A549 (cell line): ENCODE results near the gene PI16. TPM values are rescaled to one million over a fixed set of nuclear protein-coding genes. Genes with fewer than 3 reads are reported as not detected.

Experiments
- ATAC-seq, 2 experiments: fragments of 200-7000 bp in 1 of 2; fragments of >200 bp in 1 of 2; cut with Nextera tagmentation in 1 of 2; cut with Tn5 transposase in 1 of 2; 3 replicates each; pipeline versions ENCODE4 v1.8.0 to v1.9.1; 2018 to 2020; ENCODE audit warnings: mild to moderate bottlenecking in 1 of 2, moderate library complexity in 1 of 2
- CTCF ChIA-PET: fragments of 300-600 bp; sonication (Branson Sonifier 250); formaldehyde crosslinking; extraction: SDS; loops from one replicate; lab custom pipeline; 2021; ENCODE audit warnings: antibody characterized with exemption, inconsistent platforms; lab: Yijun Ruan, JAX
- POLR2A ChIA-PET: fragments of 350-600 bp; formaldehyde crosslinking; extraction: SDS; loops from one replicate; lab custom pipeline; 2021; ENCODE audit warnings: antibody characterized with exemption, inconsistent platforms; lab: Yijun Ruan, JAX
- DNase-seq, 2 experiments: peaks; one replicate each; pipeline versions ENCODE4 v3.0.0 to v3.0.0-alpha.2; 2011 to 2016; ENCODE audit warnings: low read depth in 1 of 2, low spot score in 1 of 2
- FAIRE-seq: peaks from 2 replicates; lab custom pipeline; 2011; peaks lifted over from hg19 to GRCh38; lab: Jason Lieb, UNC
- H3K27ac ChIP-seq, 2 experiments: fragments of >200 bp; sonication (Bioruptor Twin); formaldehyde crosslinking; 3 replicates each; pipeline ENCODE4 v1.5.1; 2016 to 2017
- H3K4me1 ChIP-seq: fragments of >200 bp; sonication (Bioruptor Twin); formaldehyde crosslinking; 3 replicates; pipeline ENCODE4 v1.6.1; 2016
- H3K4me2 ChIP-seq: fragments of >200 bp; sonication (Bioruptor Twin); formaldehyde crosslinking; 3 replicates; pipeline ENCODE4 v1.6.1; 2016
- H3K4me3 ChIP-seq: fragments of >200 bp; sonication (Bioruptor Twin); formaldehyde crosslinking; 3 replicates; pipeline ENCODE4 v1.5.1; 2016
- H3K9me3 ChIP-seq: fragments of >200 bp; sonication (Bioruptor Twin); formaldehyde crosslinking; 3 replicates; pipeline ENCODE4 v1.6.1; 2016
- ATOH8 ChIP-seq: fragments of 250-450 bp; sonication (Bioruptor Pico); IDR thresholded peaks from 2 replicates; pipeline ENCODE4 v1.5.0; 2020; ENCODE audit warnings: low read depth, mild to moderate bottlenecking, moderate library complexity
- BHLHE40 ChIP-seq: IDR thresholded peaks from 2 replicates; pipeline ENCODE4 v1.6.1; 2012; ENCODE audit warnings: low read depth, low read length, inconsistent platforms
- CBX8 ChIP-seq: fragments of 200-600 bp; sonication (generic); IDR thresholded peaks from 2 replicates; pipeline ENCODE4 v1.6.1; 2016
- CEBPB ChIP-seq, 2 experiments: fragments of >200 bp in 1 of 2; sonication (Bioruptor Twin) in 1 of 2; formaldehyde crosslinking in 1 of 2; IDR thresholded peaks; 2 replicates each; pipeline ENCODE4 v1.6.1; 2012 to 2016
- CHD2 ChIP-seq: fragments of 150-350 bp; IDR thresholded peaks from 2 replicates; pipeline ENCODE4 v1.6.1; 2014; ENCODE audit warnings: low read length; ENCODE audit not compliant: partially characterized antibody
- CHD4 ChIP-seq: fragments of 200-600 bp; sonication (generic); IDR thresholded peaks from 2 replicates; pipeline ENCODE4 v1.6.1; 2016; ENCODE audit warnings: antibody characterized with exemption, mild to moderate bottlenecking, borderline replicate concordance
- E2F6 ChIP-seq: IDR thresholded peaks from 2 replicates; pipeline ENCODE4 v1.6.1; 2012; ENCODE audit warnings: low read depth, borderline replicate concordance
- ELK1 ChIP-seq: fragments of 150-350 bp; IDR thresholded peaks from 2 replicates; pipeline ENCODE4 v1.6.1; 2014; ENCODE audit warnings: low read depth, mild to moderate bottlenecking, low read length
- HDAC2 ChIP-seq: fragments of 200-600 bp; sonication (generic); IDR thresholded peaks from 2 replicates; pipeline ENCODE4 v1.6.1; 2016
- HES2 ChIP-seq: fragments of >200 bp; sonication (Bioruptor Twin); formaldehyde crosslinking; IDR thresholded peaks from 2 replicates; pipeline ENCODE4 v1.6.1; 2016
- HEYL ChIP-seq: fragments of 250-450 bp; sonication (Bioruptor Pico); IDR thresholded peaks from 2 replicates; pipeline ENCODE4 v1.8.0; 2021; ENCODE audit warnings: mild to moderate bottlenecking, moderate library complexity
- HMGXB4 ChIP-seq: fragments of 250-450 bp; sonication (Bioruptor Pico); IDR thresholded peaks from 2 replicates; pipeline ENCODE4 v1.5.0; 2021; ENCODE audit warnings: mild to moderate bottlenecking, moderate library complexity, borderline replicate concordance
- JUN ChIP-seq, 2 experiments: fragments of >200 bp; sonication (Bioruptor Twin); formaldehyde crosslinking; IDR thresholded peaks; 2 replicates in 1 of 2; 3 replicates in 1 of 2; pipeline ENCODE4 v1.6.1; 2016 to 2017
- KDM1A ChIP-seq: fragments of 200-600 bp; sonication (generic); IDR thresholded peaks from 2 replicates; pipeline ENCODE4 v1.6.1; 2016; ENCODE audit warnings: low read depth, mild to moderate bottlenecking
- MAFK ChIP-seq: fragments of 450-650 bp; IDR thresholded peaks from 2 replicates; pipeline ENCODE4 v1.6.1; 2014; ENCODE audit not compliant: partially characterized antibody
- MAX ChIP-seq: IDR thresholded peaks from 2 replicates; pipeline ENCODE4 v1.6.1; 2012
- MAZ ChIP-seq: fragments of 150-350 bp; IDR thresholded peaks from 2 replicates; pipeline ENCODE4 v1.6.1; 2014; ENCODE audit warnings: antibody characterized with exemption, low read depth, low read length, borderline replicate concordance
- NFE2L2 ChIP-seq: fragments of 150-350 bp; conservative IDR thresholded peaks from 2 replicates; pipeline ENCODE4 v1.6.1; 2014; ENCODE audit warnings: low read length
- NR3C1 ChIP-seq: fragments of >200 bp; sonication (Bioruptor Twin); formaldehyde crosslinking; IDR thresholded peaks from 3 replicates; pipeline ENCODE4 v1.6.1; 2017
- REST ChIP-seq: fragments of 200-600 bp; sonication (generic); IDR thresholded peaks from 2 replicates; pipeline ENCODE4 v1.6.1; 2016; ENCODE audit warnings: antibody characterized with exemption, mild to moderate bottlenecking, moderate library complexity
- RNF2 ChIP-seq: fragments of 200-600 bp; sonication (generic); IDR thresholded peaks from 2 replicates; pipeline ENCODE4 v1.6.1; 2016; ENCODE audit warnings: low read depth, mild to moderate bottlenecking, antibody characterized with exemption, moderate library complexity, borderline replicate concordance
- SREBF2 ChIP-seq: fragments of 450-650 bp; IDR thresholded peaks from 2 replicates; pipeline ENCODE4 v1.6.1; 2014; ENCODE audit warnings: mild to moderate bottlenecking, moderate library complexity
- TFCP2L1 ChIP-seq: fragments of 250-450 bp; sonication (Bioruptor Pico); IDR thresholded peaks from 2 replicates; pipeline ENCODE4 v1.5.0; 2021; ENCODE audit warnings: mild to moderate bottlenecking
- ZNF302 ChIP-seq: fragments of 250-450 bp; sonication (Bioruptor Pico); IDR thresholded peaks from 2 replicates; pipeline ENCODE4 v1.9.0; 2021; ENCODE audit warnings: inconsistent platforms, mild to moderate bottlenecking, moderate library complexity
- ZSCAN20 ChIP-seq: fragments of 250-450 bp; sonication (Bioruptor Pico); IDR thresholded peaks from 2 replicates; pipeline ENCODE4 v1.8.0; 2022; ENCODE audit warnings: mild to moderate bottlenecking, moderate library complexity
- WGBS: methylation state at CpG from one replicate; pipeline ENCODE4 v1.1.6; 2017; ENCODE audit errors: missing lambda C conversion rate; 5-methylcytosine and 5-hydroxymethylcytosine counted together
- polyA plus RNA-seq, 4 experiments: library from polyadenylated mRNA; depleted of rRNA in 3 of 4; stranded (reverse); fragments of >200 nt; fragmentation: RNase III in 1 of 4; extraction: RNeasy Plus Mini Kit Qiagen cat#74134 plus additional on column Dnase treatment in 1 of 4; gene quantifications; 2 replicates in 3 of 4; 3 replicates in 1 of 4; pipeline ENCODE4 v1.2.3, GENCODE V29; 2011 to 2017

PI16 gene
- polyA plus RNA-seq, 2 of the 4 experiments (the other 2 are of a cell fraction), result not detected

- H3K27ac ChIP-seq, result no peak overlapping the region
- no peak overlapping the region for H3K4me3 ChIP-seq
- no peaks in the 10 kb centered on the region for H3K9me3 ChIP-seq
- H3K4me1 ChIP-seq, result no peaks in the 10 kb centered on the region
- FAIRE-seq, result no peak
- CTCF ChIA-PET, result no interaction called here
- no peak for DNase-seq
- POLR2A ChIA-PET, result no interaction called here
- 80% methylated on average over 4 of the region's 4 CpGs for WGBS
- ATAC-seq, result no peak
- TF ChIP-seq MAX, result no peak
- TF ChIP-seq ZNF302 (CRISPR knock-in tag), result no peak
- no peak for TF ChIP-seq MAZ
- TF ChIP-seq MAFK, result no peak
- no peak for TF ChIP-seq CBX8
- no peak for TF ChIP-seq HDAC2
- no peak for TF ChIP-seq HMGXB4 (CRISPR knock-in tag)
- TF ChIP-seq CHD4, result no peak
- no peak for TF ChIP-seq ELK1
- TF ChIP-seq E2F6, result no peak
- no peak for TF ChIP-seq SREBF2
- TF ChIP-seq REST, result no peak
- no peak for TF ChIP-seq NFE2L2
- no peak for TF ChIP-seq HEYL (CRISPR knock-in tag)
- TF ChIP-seq BHLHE40, result no peak
- no peak for TF ChIP-seq CHD2
- TF ChIP-seq, all 56 proteins: peak for 0
- no peak overlapping the region for H3K4me2 ChIP-seq
These were observed 13.2 kb downstream of the PI16 start for GRCh38 chr6:36967757-36968156.

- Histone ChIP-seq H3K4me1 (no peaks in the 10 kb centered on the region), H3K4me3 (no peak overlapping the region), H3K9me3 (no peaks in the 10 kb centered on the region), H3K27ac (no peak overlapping the region), H3K4me2 (no peak overlapping the region)
- no peak for ATAC-seq
- ChIA-PET CTCF (no interaction called here), POLR2A (no interaction called here)
- FAIRE-seq, result no peak
- WGBS, result 92% methylated on average over 10 of the region's 16 CpGs
- DNase-seq, result no peak
- TF ChIP-seq RNF2, result no peak
- TF ChIP-seq BHLHE40, result no peak
- no peak for TF ChIP-seq TFCP2L1 (CRISPR knock-in tag)
- TF ChIP-seq JUN (IDR thresholded peaks at IDR 0.05), result no peak
- no peak for TF ChIP-seq MAFK
- no peak for TF ChIP-seq HMGXB4 (CRISPR knock-in tag)
- TF ChIP-seq ZSCAN20 (CRISPR knock-in tag), result no peak
- no peak for TF ChIP-seq CEBPB (IDR thresholded peaks at IDR 0.05)
- no peak for TF ChIP-seq KDM1A
- TF ChIP-seq HES2, result no peak
- TF ChIP-seq NR3C1, result no peak
- TF ChIP-seq ATOH8 (CRISPR knock-in tag), result no peak
These were observed 13.9 kb downstream of the PI16 start for GRCh38 chr6:36968266-36968977.
